Activated T-cell treated with anti-CD3 and anti-CD28 coated beads for 48 hours (primary cell): Measurements from ENCODE around the gene NPAS2.

Experiments
- DNase-seq: peaks from one replicate; pipeline ENCODE4 v3.0.0-alpha.2; 2020; ENCODE audit warnings: low read depth

NPAS2 gene

GRCh38 chr2:100882645-100883613, 63.0 kb downstream of the NPAS2 start:
- no peak for DNase-seq

GRCh38 chr2:100884145-100884621, 64.2 kb downstream of the NPAS2 start:
- DNase-seq: no peak

GRCh38 chr2:100886085-100886484, 66.1 kb downstream of the NPAS2 start:
- DNase-seq: no peak

GRCh38 chr2:100887039-100887578, 67.2 kb downstream of the NPAS2 start:
- DNase-seq: no peak

GRCh38 chr2:100887713-100888495, 68.0 kb downstream of the NPAS2 start:
- DNase-seq: no peak

- DNase-seq: no peak
Measured at GRCh38 chr2:100888601-100889000, 68.7 kb downstream of the NPAS2 start.

- DNase-seq: no peak
Measured at GRCh38 chr2:100889286-100889685, 69.3 kb downstream of the NPAS2 start.

- DNase-seq: no peak
Measured at GRCh38 chr2:100891906-100892642, 72.1 kb downstream of the NPAS2 start.

- no peak for DNase-seq
Measured at GRCh38 chr2:100893392-100894104, 73.6 kb downstream of the NPAS2 start.

- no peak for DNase-seq
Measured at GRCh38 chr2:100894105-100894795, 74.3 kb downstream of the NPAS2 start.

GRCh38 chr2:100894796-100895156, 74.8 kb downstream of the NPAS2 start:
- DNase-seq: no peak

GRCh38 chr2:100895402-100895801, 75.5 kb downstream of the NPAS2 start:
- no peak for DNase-seq

GRCh38 chr2:100895934-100896685, 76.2 kb downstream of the NPAS2 start:
- no peak for DNase-seq

- no peak for DNase-seq
Measured at GRCh38 chr2:100898035-100898665, 78.2 kb downstream of the NPAS2 start.

- no peak for DNase-seq
Measured at GRCh38 chr2:100900156-100900795, 80.3 kb downstream of the NPAS2 start.

GRCh38 chr2:100902817-100903405, 83.0 kb downstream of the NPAS2 start:
- DNase-seq: no peak

GRCh38 chr2:100903534-100904258, 83.8 kb downstream of the NPAS2 start:
- DNase-seq: no peak
